WTC11 (cell line): ENCODE data around the gene SCAMP3. TPM values are rescaled to one million over a fixed set of nuclear protein-coding genes. Genes with fewer than 3 reads are reported as not detected.
A peak's percentile ranks its signal among the peaks of the same experiment; 100 is the strongest.

Source experiments
- ETV6 ChIP-seq: sonication (generic); formaldehyde crosslinking; IDR thresholded peaks from 2 replicates; pipeline ENCODE4 v1.8.1; 2022; ENCODE audit warnings: mild to moderate bottlenecking, missing genetic modification reagents
- KAT7 ChIP-seq: sonication (generic); formaldehyde crosslinking; IDR thresholded peaks from 2 replicates; pipeline ENCODE4 v1.8.1; 2023; ENCODE audit warnings: missing genetic modification reagents, mild to moderate bottlenecking, borderline replicate concordance
- NFE2L1 ChIP-seq: sonication (generic); formaldehyde crosslinking; IDR thresholded peaks from 2 replicates; pipeline ENCODE4 v1.8.1; 2023; ENCODE audit warnings: missing genetic modification reagents
- RELA ChIP-seq: sonication (generic); formaldehyde crosslinking; IDR thresholded peaks from 2 replicates; pipeline ENCODE4 v1.8.1; 2022; ENCODE audit warnings: missing genetic modification reagents, mild to moderate bottlenecking, borderline replicate concordance
- ZBTB21 ChIP-seq: sonication (generic); formaldehyde crosslinking; IDR thresholded peaks from 2 replicates; pipeline ENCODE4 v1.8.1; 2023; ENCODE audit warnings: mild to moderate bottlenecking, missing genetic modification reagents, borderline replicate concordance
- ZNF121 ChIP-seq: sonication (generic); formaldehyde crosslinking; IDR thresholded peaks from 2 replicates; pipeline ENCODE4 v1.8.0; 2023; ENCODE audit warnings: missing genetic modification reagents
- ZNF232 ChIP-seq: sonication (generic); formaldehyde crosslinking; IDR thresholded peaks from 2 replicates; pipeline ENCODE4 v1.8.0; 2022; ENCODE audit warnings: mild to moderate bottlenecking, missing genetic modification reagents
- total RNA-seq: library from RNA; stranded (reverse); gene quantifications from 3 replicates; pipeline ENCODE4 v1.2.3, GENCODE V29; 2021
- TF ChIP-seq, protein P1 (sequence below): fragments of 250-450 bp; sonication (Bioruptor Pico); conservative IDR thresholded peaks from 2 replicates; pipeline ENCODE4 v1.9.0; 2021; ENCODE audit warnings: mild to moderate bottlenecking
- TF ChIP-seq, protein P2 (sequence below): sonication (generic); formaldehyde crosslinking; IDR thresholded peaks from 2 replicates; pipeline ENCODE4 v1.8.0; 2022; ENCODE audit warnings: missing genetic modification reagents
- TF ChIP-seq, protein P3 (sequence below): sonication (generic); formaldehyde crosslinking; IDR thresholded peaks from 2 replicates; pipeline ENCODE4 v1.8.1; 2023; ENCODE audit warnings: mild to moderate bottlenecking, missing genetic modification reagents, moderate library complexity
- TF ChIP-seq, protein P4 (sequence below): sonication (generic); formaldehyde crosslinking; IDR thresholded peaks from 2 replicates; pipeline ENCODE4 v1.8.1; 2023; ENCODE audit warnings: mild to moderate bottlenecking, missing genetic modification reagents
- TF ChIP-seq, protein P5 (sequence below): sonication (generic); formaldehyde crosslinking; IDR thresholded peaks from 2 replicates; pipeline ENCODE4 v1.8.0; 2022; ENCODE audit warnings: mild to moderate bottlenecking, missing genetic modification reagents
- TF ChIP-seq, protein P6 (sequence below): sonication (generic); formaldehyde crosslinking; IDR thresholded peaks from 2 replicates; pipeline ENCODE4 v1.8.0; 2023; ENCODE audit warnings: missing genetic modification reagents, mild to moderate bottlenecking, borderline replicate concordance
- TF ChIP-seq, protein P7 (sequence below): fragments of 200-600 bp; IDR thresholded peaks from 2 replicates; pipeline ENCODE4 v1.8.0; 2022; ENCODE audit warnings: antibody characterized with exemption
- TF ChIP-seq, protein P8 (sequence below): sonication (generic); formaldehyde crosslinking; IDR thresholded peaks from 2 replicates; pipeline ENCODE4 v1.8.1; 2022; ENCODE audit warnings: low read depth, mild to moderate bottlenecking, moderate library complexity, missing genetic modification reagents, borderline replicate concordance
- TF ChIP-seq, protein P9 (sequence below): sonication (generic); formaldehyde crosslinking; IDR thresholded peaks from 2 replicates; pipeline ENCODE4 v1.8.1; 2022; ENCODE audit warnings: mild to moderate bottlenecking, moderate library complexity, missing genetic modification reagents

SCAMP3 gene
- total RNA-seq, 1 experiment from 2014 or later, result 58.8 TPM

DNA sequence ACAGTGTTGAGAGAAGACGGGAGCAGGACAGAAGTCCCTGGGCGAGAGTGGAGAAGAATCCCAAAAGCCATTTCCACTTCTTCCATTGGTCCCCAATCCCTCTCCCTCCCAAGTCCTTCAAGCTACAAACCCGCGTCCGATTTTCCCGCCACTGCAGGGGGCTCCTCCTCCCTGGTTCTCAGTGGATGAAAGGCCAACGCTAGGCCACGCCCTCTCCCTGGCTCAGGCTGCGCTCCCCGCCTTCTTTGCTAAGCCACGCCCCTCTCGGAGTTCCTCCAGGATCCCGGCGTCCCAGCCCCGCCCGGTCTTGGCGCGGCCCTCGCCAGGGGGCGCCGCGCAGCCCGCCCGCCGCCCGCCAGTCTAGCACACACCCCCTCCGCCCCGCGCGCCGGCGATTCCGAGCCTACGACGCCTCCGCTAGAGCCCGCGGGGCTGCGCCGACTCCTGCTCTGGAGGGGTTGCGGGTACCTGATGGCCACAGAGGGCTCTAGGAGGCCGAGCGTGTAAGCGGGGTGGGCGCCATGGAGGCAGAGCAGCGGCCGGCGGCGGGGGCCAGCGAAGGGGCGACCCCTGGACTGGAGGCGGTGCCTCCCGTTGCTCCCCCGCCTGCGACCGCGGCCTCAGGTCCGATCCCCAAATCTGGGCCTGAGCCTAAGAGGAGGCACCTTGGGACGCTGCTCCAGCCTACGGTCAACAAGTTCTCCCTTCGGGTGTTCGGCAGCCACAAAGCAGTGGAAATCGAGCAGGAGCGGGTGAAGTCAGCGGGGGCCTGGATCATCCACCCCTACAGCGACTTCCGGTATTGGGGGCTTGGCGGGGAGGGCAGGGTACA lies 15.1 kb upstream of the SCAMP3 start, which contains the start of gene HCN3 (continued):
- TF ChIP-seq, protein P1, sequence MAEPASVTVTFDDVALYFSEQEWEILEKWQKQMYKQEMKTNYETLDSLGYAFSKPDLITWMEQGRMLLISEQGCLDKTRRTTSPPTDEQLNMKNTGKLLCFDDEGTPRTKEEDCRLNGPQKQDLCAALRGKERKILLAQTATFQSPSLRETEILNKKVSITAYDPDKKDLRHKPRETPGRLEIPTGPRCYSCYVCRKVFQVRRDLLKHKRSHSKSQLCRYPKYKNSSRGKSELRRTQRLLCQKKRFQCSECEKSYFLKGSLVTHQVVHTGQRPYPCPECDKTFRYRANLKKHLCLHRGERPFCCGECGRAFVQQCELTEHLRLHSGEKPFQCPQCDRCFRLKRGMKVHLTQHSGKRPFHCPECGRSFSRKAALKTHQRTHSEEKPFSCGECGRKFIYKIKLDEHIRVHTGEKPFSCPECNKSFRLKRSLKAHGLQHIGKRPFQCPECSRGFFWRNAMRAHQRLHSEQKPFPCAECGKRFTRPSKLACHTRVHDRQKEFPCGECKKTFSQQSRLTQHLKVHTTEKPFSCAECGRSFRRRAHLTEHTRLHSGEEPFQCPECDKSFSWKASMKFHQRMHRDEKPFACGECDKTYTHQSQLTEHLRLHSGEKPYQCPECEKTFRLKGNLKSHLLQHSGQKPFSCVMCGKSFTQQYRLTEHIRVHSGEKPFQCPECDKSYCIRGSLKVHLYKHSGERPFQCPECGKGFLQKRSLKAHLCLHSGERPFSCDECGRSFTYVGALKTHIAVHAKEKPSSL (CRISPR knock-in tag), result no peak
- TF ChIP-seq ETV6 (CRISPR knock-in tag) (peak; percentile 54; the same call in 1 of the 2 replicates), NFE2L1 (CRISPR knock-in tag) (peak; percentile 47; the same call in 1 of the 2 replicates), ZNF232 (CRISPR knock-in tag) (0 out of 2 replicates have a peak, but pooled peaks have one; percentile 15), ZBTB21 (CRISPR knock-in tag) (peak; percentile 9; the same call in 1 of the 2 replicates), KAT7 (CRISPR knock-in tag) (peak; percentile 32; the same call in 1 of the 2 replicates), ZNF121 (CRISPR knock-in tag) (no peak), RELA (CRISPR knock-in tag) (peak; percentile 67; the same call in 1 of the 2 replicates)
- TF ChIP-seq, protein P2, sequence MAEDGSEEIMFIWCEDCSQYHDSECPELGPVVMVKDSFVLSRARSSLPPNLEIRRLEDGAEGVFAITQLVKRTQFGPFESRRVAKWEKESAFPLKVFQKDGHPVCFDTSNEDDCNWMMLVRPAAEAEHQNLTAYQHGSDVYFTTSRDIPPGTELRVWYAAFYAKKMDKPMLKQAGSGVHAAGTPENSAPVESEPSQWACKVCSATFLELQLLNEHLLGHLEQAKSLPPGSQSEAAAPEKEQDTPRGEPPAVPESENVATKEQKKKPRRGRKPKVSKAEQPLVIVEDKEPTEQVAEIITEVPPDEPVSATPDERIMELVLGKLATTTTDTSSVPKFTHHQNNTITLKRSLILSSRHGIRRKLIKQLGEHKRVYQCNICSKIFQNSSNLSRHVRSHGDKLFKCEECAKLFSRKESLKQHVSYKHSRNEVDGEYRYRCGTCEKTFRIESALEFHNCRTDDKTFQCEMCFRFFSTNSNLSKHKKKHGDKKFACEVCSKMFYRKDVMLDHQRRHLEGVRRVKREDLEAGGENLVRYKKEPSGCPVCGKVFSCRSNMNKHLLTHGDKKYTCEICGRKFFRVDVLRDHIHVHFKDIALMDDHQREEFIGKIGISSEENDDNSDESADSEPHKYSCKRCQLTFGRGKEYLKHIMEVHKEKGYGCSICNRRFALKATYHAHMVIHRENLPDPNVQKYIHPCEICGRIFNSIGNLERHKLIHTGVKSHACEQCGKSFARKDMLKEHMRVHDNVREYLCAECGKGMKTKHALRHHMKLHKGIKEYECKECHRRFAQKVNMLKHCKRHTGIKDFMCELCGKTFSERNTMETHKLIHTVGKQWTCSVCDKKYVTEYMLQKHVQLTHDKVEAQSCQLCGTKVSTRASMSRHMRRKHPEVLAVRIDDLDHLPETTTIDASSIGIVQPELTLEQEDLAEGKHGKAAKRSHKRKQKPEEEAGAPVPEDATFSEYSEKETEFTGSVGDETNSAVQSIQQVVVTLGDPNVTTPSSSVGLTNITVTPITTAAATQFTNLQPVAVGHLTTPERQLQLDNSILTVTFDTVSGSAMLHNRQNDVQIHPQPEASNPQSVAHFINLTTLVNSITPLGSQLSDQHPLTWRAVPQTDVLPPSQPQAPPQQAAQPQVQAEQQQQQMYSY (CRISPR knock-in tag), result peak; percentile 84
- TF ChIP-seq, protein P3, sequence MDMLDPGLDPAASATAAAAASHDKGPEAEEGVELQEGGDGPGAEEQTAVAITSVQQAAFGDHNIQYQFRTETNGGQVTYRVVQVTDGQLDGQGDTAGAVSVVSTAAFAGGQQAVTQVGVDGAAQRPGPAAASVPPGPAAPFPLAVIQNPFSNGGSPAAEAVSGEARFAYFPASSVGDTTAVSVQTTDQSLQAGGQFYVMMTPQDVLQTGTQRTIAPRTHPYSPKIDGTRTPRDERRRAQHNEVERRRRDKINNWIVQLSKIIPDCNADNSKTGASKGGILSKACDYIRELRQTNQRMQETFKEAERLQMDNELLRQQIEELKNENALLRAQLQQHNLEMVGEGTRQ, result peak; percentile 14; the same call in 1 of the 2 replicates
- TF ChIP-seq, protein P4, sequence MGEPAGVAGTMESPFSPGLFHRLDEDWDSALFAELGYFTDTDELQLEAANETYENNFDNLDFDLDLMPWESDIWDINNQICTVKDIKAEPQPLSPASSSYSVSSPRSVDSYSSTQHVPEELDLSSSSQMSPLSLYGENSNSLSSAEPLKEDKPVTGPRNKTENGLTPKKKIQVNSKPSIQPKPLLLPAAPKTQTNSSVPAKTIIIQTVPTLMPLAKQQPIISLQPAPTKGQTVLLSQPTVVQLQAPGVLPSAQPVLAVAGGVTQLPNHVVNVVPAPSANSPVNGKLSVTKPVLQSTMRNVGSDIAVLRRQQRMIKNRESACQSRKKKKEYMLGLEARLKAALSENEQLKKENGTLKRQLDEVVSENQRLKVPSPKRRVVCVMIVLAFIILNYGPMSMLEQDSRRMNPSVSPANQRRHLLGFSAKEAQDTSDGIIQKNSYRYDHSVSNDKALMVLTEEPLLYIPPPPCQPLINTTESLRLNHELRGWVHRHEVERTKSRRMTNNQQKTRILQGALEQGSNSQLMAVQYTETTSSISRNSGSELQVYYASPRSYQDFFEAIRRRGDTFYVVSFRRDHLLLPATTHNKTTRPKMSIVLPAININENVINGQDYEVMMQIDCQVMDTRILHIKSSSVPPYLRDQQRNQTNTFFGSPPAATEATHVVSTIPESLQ, result no peak
- TF ChIP-seq, protein P5, sequence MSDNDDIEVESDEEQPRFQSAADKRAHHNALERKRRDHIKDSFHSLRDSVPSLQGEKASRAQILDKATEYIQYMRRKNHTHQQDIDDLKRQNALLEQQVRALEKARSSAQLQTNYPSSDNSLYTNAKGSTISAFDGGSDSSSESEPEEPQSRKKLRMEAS, result peak; percentile 82
- TF ChIP-seq, protein P6, sequence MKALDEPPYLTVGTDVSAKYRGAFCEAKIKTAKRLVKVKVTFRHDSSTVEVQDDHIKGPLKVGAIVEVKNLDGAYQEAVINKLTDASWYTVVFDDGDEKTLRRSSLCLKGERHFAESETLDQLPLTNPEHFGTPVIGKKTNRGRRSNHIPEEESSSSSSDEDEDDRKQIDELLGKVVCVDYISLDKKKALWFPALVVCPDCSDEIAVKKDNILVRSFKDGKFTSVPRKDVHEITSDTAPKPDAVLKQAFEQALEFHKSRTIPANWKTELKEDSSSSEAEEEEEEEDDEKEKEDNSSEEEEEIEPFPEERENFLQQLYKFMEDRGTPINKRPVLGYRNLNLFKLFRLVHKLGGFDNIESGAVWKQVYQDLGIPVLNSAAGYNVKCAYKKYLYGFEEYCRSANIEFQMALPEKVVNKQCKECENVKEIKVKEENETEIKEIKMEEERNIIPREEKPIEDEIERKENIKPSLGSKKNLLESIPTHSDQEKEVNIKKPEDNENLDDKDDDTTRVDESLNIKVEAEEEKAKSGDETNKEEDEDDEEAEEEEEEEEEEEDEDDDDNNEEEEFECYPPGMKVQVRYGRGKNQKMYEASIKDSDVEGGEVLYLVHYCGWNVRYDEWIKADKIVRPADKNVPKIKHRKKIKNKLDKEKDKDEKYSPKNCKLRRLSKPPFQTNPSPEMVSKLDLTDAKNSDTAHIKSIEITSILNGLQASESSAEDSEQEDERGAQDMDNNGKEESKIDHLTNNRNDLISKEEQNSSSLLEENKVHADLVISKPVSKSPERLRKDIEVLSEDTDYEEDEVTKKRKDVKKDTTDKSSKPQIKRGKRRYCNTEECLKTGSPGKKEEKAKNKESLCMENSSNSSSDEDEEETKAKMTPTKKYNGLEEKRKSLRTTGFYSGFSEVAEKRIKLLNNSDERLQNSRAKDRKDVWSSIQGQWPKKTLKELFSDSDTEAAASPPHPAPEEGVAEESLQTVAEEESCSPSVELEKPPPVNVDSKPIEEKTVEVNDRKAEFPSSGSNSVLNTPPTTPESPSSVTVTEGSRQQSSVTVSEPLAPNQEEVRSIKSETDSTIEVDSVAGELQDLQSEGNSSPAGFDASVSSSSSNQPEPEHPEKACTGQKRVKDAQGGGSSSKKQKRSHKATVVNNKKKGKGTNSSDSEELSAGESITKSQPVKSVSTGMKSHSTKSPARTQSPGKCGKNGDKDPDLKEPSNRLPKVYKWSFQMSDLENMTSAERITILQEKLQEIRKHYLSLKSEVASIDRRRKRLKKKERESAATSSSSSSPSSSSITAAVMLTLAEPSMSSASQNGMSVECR (CRISPR knock-in tag), result peak; percentile 36; the same call in 1 of the 2 replicates
- TF ChIP-seq, protein P7, sequence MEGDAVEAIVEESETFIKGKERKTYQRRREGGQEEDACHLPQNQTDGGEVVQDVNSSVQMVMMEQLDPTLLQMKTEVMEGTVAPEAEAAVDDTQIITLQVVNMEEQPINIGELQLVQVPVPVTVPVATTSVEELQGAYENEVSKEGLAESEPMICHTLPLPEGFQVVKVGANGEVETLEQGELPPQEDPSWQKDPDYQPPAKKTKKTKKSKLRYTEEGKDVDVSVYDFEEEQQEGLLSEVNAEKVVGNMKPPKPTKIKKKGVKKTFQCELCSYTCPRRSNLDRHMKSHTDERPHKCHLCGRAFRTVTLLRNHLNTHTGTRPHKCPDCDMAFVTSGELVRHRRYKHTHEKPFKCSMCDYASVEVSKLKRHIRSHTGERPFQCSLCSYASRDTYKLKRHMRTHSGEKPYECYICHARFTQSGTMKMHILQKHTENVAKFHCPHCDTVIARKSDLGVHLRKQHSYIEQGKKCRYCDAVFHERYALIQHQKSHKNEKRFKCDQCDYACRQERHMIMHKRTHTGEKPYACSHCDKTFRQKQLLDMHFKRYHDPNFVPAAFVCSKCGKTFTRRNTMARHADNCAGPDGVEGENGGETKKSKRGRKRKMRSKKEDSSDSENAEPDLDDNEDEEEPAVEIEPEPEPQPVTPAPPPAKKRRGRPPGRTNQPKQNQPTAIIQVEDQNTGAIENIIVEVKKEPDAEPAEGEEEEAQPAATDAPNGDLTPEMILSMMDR, result peak; percentile 35; the same call in 1 of the 2 replicates
- TF ChIP-seq, protein P8, sequence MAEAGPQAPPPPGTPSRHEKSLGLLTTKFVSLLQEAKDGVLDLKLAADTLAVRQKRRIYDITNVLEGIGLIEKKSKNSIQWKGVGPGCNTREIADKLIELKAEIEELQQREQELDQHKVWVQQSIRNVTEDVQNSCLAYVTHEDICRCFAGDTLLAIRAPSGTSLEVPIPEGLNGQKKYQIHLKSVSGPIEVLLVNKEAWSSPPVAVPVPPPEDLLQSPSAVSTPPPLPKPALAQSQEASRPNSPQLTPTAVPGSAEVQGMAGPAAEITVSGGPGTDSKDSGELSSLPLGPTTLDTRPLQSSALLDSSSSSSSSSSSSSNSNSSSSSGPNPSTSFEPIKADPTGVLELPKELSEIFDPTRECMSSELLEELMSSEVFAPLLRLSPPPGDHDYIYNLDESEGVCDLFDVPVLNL (CRISPR knock-in tag), result peak; percentile 93
- TF ChIP-seq, protein P9, sequence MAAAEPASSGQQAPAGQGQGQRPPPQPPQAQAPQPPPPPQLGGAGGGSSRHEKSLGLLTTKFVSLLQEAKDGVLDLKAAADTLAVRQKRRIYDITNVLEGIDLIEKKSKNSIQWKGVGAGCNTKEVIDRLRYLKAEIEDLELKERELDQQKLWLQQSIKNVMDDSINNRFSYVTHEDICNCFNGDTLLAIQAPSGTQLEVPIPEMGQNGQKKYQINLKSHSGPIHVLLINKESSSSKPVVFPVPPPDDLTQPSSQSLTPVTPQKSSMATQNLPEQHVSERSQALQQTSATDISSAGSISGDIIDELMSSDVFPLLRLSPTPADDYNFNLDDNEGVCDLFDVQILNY (CRISPR knock-in tag), result peak; percentile 96
